HG03457 (cell line): Measurements from ENCODE around the gene CACTIN.
"Not testable (repeated sequence)": the region's sequence is repeated elsewhere in the genome, so short reads cannot be mapped to it uniquely, and the experiment has no call there.

ENCODE experiments used
- ATAC-seq: cut with Tn5 transposase; IDR thresholded peaks from one replicate; pipeline ENCODE4 v1.9.1; 2021; ENCODE audit warnings: moderate number of reproducible peaks; ENCODE audit not compliant: unreplicated experiment

CACTIN gene

DNA sequence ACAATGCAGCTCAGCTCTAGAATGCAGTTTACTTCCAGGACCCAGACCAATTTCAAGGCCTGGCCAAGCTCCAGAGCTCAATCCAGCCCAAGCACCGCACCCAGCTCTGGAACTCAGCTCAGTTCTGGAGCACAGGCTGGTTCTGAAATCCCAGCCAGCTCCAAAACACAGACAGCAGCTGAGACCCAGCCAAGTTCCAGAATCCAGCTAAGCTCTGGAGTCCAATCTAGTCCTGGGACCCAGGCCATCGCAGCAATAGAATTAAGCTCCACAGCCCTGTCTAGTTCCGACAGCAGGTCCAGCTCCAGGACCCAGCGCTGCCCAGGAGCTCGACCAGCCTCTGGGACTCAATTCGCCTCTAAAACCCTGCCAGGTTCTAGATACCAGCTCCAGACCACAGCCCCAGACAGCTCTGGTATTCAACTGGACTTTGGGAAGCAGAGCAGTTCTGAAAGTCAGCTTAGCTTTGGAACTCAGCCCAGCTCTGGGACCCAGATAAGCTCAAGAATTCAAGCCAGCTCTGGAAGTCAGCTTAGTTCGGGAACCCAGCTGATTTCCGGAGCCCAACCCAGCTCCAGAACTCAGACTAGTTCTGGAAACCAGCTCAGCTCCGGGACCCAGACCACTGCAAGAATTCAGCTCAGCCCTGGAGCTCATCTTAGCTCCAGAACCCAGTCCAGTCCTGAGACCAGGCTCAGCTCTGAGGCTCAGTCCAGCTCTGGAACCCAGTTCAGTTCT lies 34.5 kb downstream of the CACTIN start:
- no peak for ATAC-seq

DNA sequence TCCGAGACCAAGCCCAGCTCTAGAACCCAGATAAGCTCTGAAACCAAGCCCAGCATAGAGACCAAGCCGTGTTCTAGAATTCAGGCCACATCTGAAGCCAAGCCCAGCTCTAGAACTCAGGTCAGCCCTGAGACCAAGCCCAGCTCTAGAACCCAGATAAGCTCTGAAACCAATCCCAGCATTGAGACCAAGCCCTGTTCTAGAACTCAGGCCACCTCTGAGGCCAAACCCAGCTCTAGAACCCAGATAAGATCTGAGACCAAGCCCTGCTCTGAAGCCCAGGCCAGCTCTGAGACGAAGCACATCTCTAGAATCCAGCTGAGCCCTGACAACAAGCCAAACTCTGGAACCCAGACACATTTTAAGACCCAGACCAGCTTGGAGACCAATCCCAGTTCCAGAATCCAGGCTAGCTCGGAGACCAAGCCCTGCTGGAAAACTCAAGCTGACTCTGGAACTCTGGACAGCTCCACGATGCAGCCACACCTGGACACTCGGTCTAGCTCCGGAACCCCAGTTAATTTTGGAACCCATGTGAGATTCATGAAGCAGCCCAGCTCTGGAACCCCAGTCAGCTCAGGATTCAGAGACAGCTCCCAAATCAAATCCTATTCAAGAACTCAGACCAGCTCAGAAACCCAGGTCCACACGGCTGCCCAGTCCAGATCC lies 35.5 kb downstream of the CACTIN start:
- no peak for ATAC-seq

DNA sequence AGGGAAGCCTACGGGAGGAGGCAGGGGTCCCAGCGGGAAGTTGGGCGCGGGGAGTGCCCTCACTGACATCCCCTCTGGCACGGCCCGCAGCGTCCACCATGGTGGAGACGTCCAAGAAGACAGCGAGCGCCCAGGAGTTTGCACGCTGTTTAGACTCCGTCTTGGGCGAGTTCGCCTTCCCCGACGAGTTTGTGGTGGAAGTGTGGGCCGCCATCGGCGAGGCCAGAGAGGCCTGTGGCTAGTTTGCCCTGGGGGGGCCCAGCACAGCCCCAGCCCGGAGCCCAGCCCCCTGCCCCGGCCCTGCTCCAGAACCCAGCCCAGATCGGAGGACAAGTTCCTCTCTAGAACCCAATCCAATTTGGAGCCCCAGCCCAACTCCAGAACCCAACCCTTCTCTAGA lies 36.6 kb downstream of the CACTIN start:
- no peak for ATAC-seq

DNA sequence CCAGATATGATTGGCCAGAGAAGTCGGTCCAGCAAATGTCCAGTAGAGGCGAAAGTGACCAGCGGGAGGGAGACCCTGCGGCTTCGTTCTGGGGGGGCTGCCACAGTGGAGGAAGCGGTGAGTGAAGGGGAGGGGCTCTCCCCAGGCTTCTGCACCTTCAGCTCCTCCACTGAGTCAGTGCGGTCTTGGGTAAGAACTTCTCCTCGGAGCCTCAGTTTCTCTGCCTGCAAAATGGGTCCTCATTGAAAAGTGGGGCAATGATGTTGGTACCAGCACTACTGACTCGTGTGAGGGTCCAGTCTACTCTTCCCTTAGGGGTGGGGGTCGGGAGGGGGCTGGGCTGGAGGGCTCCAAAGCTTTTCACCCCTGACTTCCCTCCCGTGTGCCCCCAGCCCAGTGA lies 37.2 kb downstream of the CACTIN start:
- ATAC-seq, result no peak

DNA sequence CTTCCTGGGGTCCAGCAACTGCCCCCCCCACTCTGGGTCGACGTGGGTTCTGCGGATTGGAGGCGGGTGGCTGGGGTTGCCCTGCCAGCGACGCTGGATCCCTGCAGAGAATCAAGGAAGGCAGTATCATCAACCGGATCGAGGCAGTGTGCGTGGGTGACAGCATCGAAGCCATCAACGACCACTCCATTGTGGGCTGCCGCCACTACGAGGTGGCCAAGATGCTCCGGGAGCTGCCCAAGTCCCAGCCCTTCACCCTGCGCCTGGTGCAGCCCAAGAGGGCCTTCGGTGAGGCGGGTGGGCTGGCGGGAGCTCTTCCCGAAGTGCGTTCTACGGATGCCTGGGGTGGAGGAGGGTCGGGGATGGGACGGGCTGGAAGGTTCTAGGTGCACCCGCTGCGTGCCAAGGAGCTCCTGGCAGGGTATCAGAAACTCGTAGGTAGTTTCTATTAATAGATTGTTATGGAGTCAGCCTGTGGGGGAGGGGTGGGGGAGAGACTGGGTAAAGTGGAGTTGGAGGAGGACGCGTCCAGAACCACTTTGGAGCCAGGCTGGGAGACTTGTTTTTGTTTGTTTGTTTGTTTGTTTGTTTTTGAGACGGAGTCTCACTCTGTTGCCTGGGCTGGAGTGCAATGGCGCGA lies 39.8 kb downstream of the CACTIN start:
- ATAC-seq, result no peak

DNA sequence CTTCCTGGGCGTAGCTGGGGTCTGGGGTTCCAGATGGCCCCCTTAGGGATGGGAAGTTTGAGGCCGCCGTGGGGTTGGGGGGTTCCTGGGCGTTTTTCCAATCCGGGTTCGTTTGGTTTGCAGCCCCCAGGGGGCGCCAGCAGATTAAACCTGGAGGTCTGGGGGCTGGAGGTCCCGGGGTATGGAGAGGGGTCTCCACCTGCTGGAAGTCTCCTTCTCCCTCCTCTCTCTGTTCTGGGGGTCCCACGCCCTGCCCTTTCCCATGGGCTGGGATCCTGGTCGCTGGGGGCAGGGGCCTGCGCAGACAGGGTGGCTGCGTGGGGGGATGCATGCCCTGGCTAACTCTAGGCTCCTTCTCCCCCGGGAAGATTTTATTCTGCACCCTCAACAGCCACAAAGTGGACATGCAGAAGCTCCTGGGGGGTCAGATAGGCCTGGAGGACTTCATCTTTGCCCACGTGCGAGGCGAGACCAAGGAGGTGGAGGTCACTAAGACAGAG lies 40.4 kb downstream of the CACTIN start:
- ATAC-seq, result no peak

DNA sequence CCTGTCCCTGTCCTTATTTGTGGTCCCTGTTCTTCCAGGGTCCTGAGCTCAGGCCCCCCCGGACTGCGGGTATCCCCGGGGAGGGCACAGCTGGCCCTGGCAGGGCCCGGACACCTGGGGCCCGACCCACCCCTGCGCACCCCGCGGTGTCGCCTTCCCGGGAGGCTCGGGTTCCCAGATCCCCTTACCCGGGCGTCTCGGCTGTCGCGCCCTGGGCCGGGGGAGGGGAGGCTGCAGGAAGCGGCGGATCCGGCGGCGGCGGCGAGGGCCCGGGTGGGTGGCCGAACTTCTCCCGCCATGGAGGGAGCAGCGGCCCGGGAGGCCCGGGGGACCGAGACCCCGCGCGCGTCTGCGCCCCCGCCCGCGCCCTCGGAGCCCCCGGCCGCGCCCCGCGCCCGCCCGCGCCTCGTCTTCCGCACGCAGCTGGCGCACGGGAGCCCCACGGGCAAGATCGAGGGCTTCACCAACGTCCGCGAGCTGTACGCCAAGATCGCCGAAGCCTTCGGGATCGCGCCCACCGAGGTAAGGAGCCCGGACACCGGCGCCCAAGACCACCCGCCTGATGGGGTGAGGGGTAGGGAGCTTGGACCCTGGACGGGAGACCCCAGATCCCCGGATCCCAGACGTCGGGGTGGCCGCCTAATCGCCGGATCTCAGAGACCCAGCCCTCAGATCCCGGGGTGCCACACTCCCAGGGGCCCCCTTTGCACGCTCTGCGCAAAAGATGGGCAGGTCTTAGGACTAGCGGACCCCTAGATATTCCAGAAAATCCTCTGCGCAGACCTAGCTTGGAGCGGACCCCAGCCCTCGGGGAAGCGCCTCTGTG lies 41.1 kb downstream of the CACTIN start, which contains the start of gene GIPC3:
Gene GIPC3 (plus strand): TSS at position 178 of the 826 bp plus-strand sequence. CDS start 120 bp downstream, at position 298.
- no peak for ATAC-seq

DNA sequence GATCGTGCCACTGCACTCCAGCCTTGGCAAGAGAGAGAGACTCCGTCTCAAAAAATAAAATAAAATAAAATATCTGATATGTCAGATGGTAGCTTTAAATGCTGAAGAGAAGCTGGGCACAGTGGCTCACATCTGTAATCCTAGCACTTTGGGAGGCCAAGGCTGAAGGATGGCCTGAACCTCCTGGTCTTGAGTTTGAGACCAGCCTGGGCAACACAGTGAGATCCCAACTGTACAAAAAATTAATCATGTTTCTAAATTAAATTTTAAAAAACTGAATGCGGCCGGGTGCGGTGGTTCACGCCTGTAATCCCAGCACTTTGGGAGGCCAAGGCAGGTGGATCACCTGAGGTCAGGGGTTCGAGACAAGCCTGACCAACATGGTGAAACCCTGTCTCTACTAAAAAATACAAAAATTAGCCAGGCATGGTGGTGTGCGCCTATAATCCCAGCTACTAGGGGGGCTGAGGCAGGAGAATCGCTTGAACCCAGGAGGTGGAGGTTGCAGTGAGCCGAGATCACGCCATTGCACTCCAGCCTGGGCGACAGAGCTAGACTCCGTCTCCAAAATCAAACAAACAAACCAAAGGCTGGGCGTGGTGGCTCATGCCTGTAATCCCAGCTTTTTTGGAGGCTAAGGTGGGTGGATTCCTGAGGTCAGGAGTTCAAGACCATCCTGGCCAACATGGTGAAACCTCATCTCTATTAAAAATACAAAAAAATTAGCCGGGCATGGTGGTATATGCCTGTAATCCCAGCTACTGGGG lies 42.4 kb downstream of the CACTIN start:
- not testable (repeated sequence) for ATAC-seq

DNA sequence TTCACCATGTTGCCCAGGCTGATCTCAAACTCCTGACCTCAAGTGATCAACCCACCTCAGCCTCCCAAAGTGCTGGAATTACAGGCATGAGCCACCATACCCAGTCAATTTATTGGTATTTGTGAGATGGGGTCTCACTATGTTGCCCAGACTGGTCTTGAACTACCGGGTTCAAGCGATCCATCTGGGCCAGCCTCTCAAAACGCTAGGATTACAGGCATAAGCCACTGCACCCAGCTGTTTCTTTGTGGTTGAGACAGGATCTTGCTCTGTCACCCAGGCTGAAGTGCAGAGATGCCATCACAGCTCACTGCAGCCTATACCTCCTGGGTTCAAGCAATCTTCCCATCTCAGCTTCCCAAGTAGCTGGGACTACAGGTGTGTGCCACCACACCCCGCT lies 44.8 kb downstream of the CACTIN start:
- ATAC-seq, result not testable (repeated sequence)

DNA sequence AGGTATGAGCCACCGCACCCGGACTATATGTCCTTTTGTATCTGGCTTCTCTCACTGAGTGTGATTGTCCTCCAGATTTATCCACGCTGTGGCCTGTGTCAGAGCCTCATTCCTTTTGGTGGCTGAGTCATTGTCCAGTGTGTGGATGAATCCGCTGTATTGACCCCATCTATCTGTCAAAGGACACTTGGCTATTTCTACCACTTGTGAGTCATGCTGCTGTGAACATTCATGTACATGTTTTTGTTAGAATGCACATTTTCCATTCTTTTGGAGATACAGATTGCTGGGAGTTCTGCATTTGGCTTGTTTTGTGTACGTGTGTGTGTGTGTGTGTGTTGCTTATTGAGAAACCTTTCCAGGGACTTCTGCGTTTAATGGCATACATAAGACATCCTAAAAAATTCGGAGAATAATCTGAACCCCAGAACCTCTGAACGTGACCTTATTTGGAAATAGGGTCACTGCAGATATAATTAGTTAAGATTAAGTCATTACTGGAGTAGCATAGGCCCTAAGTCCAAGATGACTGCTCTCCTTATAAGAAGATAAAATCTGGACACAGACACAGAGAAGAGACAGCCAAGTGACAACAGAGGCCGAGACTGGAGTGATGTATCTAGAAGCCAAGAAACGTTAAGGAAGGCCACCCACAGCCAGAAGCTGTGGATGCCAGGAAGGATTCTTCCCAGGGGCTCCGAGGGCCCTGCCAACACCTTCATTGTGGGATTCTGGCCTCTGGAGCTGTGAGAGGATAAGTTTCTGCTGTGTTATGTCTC lies 46.2 kb downstream of the CACTIN start:
- ATAC-seq, result no peak

DNA sequence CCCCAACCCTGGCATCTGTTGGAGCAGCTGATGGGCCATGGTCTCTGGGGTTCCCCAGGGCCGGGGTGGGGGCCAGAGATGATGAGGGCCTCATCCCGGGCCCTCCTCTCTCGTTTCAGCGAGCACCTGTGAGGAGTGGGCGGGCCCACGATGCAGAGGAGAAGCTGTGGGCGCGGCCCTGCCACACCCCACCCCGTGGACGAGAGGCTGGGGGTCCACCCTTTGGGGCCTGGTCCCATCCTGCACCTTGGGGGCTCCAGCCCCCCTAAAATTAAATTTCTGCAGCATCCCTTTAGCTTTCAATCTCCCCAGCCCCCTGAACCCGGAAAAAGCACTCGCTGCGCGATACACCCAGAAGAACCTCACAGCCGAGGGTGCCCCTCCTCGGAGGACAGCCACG lies 48.2 kb downstream of the CACTIN start:
- ATAC-seq, result no peak

DNA sequence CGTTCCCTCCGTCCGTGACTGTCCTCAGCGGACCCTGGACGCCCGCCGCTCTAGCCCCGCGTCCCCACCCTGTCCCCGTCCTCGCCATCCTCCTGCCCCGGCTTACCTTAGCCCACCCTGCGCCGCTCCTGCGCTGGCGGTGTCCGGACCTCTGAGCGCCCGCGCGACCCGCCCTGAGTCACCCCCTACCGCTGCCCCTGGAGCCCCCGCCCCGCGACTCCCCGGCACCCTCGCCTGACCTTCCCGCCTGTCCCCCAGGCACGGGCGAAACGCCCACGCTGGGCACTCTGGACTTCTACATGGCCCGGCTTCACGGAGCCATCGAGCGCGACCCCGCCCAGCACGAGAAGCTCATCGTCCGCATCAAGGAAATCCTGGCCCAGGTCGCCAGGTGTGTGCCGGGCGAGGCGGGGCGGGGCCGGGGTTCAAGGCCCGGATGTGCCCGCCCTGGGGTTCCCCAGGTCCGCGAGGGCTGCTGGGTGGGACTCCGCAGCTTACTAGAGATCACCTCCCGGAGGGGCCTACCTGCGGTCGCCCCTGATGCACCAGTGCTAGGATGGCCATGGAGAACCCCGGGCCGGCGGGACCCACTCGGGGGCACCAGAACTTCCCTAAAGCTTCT lies 48.8 kb downstream of the CACTIN start:
- ATAC-seq, result no peak

DNA sequence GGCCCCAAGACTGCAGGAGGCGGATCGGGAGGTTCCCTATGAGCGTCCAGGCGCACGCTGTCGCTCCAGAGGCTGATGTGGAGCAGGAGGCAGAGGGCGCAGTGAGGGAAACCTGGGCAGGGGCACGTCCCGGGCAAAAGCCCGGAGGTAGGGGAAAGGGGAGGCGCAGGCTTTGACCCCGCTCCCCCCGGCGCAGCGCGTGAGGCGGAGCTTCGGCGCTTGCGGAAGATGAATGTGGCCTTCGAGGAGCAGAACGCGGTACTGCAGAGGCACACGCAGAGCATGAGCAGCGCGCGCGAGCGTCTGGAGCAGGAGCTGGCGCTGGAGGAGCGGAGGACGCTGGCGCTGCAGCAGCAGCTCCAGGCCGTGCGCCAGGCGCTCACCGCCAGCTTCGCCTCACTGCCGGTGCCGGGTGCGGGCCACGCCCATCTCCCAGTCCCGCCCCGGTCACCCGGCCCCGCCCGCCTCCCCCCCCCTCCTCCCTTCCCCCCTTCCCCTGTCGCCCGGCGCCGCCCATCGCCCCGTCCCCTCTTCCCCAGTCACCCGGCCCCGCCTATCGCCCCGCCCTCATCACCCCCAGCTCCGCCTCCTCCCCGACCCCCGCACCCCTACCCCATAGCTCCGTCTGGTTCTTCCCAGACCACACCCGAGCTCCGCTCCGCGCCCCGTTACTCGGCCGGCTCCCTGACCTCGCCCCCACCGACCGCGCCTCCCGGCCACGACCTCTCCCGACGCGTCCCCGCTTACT lies 49.7 kb downstream of the CACTIN start:
- ATAC-seq, result no peak

DNA sequence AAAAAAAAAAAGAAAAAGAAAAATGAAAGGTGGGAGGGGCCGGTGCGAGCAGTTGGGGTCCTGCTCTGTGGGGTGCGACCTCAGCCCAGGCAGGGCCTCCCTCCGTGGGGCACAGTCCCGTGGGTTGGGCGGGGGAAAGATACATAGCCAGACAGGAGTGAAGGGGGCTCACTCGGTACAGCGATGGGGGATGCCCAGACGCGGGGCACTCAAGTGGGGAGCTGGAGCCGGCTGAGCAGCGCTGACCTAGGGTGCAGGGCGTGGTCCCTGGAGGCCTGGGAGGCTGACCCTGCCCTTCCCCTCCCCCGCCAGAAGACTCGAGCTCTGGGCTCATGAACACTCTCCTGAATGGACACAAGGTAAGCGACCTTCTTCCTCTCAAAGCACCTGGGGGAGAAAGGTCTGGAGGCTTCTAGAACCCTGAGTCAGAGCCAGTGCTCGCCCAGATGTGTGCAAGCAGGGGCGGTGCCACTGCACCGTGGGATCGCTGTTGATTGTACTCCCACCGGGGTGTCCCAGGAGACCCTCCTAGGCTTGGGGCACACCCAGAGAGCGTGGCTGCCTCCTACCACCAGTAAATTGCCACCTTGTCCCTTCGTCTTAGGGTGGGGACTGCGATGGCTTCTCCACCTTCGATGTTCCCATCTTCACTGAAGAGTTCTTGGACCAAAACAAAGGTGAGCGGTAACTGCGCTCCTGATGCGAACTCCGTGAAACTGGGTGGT lies 50.5 kb downstream of the CACTIN start:
- ATAC-seq, result no peak

DNA sequence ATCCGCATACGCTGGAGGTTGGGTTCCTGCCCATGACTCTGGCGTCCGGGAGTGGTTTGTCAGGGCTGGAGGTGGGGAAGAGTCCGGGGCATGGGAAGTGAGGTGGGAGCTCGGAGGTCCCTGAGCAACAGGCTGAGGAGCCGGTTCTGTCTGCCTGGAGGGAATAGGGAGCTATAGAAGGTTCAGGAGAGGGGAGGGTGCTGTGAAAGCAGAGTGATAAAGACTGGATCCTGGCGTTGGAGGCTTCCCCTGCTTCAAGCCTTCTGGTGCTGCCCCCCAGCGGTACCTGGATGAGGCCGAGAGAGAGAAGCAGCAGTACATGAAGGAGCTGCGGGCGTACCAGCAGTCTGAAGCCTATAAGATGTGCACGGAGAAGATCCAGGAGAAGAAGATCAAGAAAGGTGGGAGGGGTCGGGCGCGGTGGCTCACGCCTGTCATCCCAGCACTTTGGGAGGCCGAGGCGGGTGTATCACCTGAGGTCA lies 51.3 kb downstream of the CACTIN start:
- no peak for ATAC-seq

DNA sequence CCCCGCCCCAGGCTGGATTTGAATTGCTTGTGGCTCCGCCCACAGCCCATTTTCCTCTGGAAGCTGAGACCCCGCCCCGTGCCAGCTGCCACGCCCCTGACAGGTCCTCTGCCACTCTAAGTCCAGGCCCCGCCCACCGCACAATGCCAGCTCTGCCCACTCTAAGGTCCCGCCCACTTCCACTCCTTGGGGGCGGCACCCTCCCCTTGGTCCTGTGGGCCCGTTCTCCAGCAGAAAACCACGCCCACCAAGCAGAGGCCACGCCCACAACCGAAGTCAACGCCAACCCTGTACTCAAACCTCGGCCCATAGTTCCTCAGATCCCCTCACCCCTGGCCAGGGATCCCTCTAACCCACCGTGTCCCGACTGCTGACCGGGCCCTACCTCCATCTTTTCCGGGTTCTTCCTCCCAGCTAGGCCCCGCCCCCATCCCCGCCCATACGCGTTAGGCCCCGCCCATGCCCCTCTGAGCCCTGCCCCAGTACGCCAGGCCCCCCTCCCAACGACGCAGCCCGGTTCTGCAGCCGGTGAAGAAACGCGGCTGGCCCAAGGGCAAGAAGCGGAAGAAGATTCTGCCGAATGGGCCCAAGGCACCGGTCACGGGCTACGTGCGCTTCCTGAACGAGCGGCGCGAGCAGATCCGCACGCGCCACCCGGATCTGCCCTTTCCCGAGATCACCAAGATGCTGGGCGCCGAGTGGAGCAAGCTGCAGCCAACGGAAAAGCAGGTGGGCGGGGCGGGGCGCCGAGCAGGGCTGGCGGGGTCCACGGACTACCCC lies 52.5 kb downstream of the CACTIN start:
- ATAC-seq, result no peak
